Stimulated activated CD8-positive, alpha-beta memory T cell treated with anti-CD3 and anti-CD28 coated beads, Interleukin-2, amount 100 ng/mL, for 48 hours (primary cell): ENCODE measurements around the gene NCAM2.

Experiments used
- DNase-seq, 2 donors: peaks; one replicate each; pipeline ENCODE4 v3.0.0-alpha.2; 2020; ENCODE audit warnings: low read depth in 2 of 2

NCAM2 gene

GRCh38 chr21:21175798-21176334, 177.7 kb downstream of the NCAM2 start:
- no peak for DNase-seq

- no peak for DNase-seq
Measured at GRCh38 chr21:21177353-21177986, 179.3 kb downstream of the NCAM2 start.

DNA sequence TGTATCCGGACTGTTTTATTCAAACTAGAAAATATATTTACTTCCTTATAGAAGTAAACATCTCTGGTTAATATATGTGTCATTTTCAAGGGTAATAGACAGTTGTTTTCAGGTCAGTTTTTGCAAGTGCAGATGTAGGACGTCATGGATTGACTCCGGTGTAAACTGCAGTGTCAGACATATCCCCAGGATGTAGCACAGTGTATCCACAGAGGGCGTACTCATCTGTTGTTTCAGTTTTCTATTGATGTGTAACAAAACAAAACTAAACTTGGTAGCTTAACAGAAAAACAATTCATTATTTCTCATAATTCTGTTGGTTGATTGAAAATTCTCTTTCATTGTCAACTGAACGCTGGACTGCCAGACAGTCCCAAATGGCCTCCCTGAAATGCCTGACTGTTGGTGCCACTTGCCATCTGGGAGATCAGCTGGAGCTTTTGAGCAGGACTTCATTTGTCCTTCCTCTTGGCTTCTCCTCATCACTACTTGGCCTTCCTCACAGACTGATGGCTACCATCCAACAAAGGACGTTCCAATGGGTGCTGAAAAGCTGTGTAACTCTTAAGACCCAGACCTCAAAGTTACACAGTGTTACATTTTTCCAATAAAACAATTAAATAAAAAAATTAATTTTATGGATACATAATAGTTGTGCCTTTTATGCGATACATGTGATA, 181.6 kb downstream of the NCAM2 start:
- DNase-seq: no peak

- DNase-seq: no peak
Measured at GRCh38 chr21:21182401-21183010, 184.3 kb downstream of the NCAM2 start.

- DNase-seq: no peak
Measured at GRCh38 chr21:21183092-21183491, 184.9 kb downstream of the NCAM2 start.

DNA sequence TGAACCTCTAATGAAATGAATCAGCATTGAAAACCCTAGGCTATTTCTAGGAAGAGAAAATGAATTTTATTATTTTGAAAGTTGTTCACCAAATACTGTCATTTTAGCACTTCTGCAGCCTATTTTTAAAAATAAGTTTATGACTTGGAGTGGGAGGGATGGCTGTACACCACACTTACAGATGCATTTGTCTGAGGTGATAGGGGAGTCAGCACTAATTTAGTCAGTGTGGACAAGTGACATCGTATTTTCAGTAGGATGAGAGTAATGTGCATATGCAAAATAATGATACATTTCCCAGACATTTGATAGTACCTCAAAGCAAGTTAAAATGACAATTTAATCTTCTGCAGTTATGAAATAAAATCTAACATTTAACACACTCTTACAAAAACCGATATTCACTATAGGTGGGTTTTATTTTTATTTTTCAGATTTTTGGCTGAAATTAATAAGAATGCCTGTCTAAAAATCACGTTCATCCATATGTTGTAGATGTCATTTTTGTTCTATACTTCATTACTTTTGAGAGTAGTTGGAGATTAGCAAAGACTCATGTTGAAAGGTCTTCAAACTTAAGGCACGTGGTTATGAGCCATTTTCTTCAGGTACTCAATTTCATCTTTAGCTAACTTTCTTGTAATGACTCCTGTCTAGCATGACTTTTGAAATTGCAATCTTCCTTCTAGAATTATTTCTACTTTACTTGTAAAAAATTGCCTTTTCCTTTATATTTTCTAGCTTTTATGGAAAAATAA, 186.7 kb downstream of the NCAM2 start:
- DNase-seq: no peak

DNA sequence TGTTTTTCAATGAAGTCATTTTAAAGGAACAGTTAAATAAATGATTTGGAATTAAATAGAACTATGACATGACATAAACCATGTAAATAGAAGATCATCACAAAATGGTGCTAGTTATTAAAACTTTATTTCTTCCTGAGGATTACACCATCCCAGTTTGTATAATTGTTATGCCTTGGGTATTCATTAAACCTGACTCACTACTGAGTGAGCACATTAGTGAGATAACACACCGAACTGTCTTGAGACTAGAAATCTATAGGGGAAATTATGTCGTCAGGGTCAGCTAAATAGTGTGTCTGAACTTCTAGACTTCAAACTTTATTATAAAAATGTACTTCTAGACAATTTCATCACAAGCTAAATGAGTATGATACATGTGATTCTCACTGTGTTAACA, 189.4 kb downstream of the NCAM2 start:
- DNase-seq: no peak

- no peak for DNase-seq
Measured at GRCh38 chr21:21188513-21189195, 190.4 kb downstream of the NCAM2 start.

DNA sequence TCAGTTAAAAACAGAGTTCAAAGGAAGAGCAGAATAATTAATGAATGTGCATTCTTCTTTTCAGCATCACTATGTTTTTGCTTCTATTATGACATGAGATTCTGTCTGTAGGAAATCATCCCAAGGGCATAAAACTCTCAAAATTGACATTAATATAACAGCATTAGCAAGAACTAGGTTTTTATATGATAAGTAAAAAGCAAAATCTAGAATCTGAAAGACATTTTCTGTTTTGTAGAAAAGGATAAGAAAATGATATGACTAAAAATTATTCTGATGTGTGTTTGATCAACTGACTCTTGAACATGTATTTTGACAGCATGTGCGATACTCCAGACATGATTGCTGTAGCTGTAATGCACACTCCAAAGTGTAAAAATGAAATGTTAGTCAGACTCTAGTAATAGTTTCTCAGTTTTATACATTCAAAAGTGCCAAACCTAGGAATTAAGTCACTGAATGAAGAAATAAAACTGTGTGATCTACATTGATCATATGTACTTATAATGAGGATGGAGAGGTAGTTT, 197.3 kb downstream of the NCAM2 start:
- no peak for DNase-seq

DNA sequence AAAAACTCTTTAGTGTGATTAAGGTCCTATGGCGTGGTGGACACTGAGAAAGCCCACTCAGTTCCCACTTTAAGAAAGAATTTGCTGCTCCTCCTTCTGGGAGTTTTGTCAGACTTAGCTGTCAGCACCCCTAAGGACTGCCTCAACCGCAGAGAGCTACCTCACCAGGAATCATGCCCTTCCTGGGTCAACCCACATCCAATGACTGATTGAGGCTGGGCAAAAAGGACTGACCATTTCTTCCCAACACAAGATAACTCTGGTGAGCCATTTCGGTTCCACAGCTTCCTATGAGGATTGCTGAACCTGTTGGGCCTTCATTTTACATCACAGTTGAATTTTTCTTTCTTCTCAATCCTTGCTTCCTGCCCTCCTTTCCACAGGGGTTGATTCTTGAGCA, 197.9 kb downstream of the NCAM2 start:
- DNase-seq: no peak

GRCh38 chr21:21196848-21197247, 198.6 kb downstream of the NCAM2 start:
- no peak for DNase-seq

DNA sequence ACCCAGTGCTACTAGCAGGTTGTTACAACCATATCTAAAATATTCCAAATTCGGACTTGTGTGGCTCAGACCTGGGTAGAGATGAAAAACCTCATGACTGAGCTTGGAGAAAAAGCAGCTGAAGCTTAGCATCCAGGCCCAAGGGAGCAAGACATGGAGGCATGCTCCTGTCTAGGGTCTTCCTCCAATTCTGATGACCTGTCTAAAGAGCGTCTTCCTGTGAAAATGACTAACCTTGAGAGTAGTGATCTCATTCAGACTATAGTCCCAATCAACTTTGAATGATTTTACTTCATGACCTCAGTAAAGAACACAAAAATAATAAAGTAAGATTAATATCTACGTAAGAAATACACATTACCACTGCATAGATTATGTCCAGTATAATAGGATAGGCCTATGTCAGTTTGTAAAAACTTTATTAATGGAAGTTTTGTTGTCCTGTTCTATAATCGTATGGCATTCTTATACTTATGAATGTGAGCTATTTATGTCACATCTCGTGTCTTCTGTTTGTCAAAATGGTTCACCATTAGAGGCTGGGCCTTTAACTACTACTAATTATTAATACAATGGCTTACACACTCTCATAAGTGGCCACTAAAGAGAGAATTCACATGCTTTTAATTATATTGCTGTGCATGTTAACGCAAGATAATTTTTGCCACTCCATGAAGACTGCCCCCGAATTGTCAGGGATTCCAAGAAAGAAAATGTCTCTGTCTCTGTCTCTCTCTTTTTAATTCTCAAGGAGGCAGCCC, 201.3 kb downstream of the NCAM2 start:
- DNase-seq: no peak

GRCh38 chr21:21200103-21200938, 202.1 kb downstream of the NCAM2 start:
- DNase-seq: no peak

DNA sequence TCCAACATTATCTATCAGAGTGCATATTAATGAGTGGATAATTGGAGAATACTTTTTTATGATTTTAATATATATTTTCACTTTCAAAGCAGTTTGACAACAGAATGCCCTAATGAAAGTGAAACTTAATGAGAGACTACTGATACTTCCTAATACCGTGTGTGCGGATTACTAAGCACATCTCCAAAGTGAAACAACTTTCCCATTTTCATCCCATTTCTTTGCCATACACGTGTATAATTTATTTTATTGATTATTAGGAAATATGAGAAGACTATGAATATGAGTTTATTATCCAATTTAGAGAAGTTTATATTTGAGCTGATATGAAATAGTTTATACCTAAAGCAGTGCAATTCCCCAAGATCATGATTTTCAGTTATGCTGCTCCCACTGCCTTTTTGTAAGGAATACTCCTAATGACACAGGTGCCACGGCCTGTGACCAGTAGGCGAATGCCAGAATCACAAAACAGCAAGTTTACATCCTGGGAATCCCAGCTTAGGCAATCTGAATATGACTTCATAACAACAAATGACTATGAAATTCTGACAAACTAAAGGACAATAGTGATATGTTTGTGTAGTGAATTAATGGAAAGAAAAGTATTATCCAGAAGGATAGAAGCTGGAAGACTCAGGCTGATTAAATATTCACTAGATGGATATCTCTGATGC, 202.9 kb downstream of the NCAM2 start:
- no peak for DNase-seq

DNA sequence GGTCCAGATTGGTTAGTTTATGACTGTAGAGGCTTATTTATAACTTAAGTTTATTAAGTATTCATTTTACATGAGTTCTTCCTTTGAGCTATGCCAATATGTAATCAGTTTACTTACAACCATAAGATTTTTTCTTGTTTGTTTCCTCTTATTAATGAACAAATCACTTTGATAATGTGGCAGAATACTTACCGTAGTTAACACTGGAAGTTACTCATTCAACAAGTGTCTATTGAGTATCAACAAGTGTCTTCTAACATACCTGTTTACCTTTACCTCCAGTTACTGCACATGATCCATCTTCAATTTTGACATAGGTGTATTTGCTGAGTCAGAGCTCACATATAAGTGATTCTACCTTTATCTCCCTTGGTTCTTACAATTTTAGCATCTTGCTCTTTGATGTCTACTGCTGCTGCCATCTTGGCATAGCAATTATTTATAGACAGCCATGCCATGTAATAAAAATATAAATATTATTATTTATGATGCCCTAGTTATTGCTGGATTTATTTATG, 205.7 kb downstream of the NCAM2 start:
- DNase-seq: no peak

- no peak for DNase-seq
Measured at GRCh38 chr21:21204366-21204996, 206.3 kb downstream of the NCAM2 start.

DNA sequence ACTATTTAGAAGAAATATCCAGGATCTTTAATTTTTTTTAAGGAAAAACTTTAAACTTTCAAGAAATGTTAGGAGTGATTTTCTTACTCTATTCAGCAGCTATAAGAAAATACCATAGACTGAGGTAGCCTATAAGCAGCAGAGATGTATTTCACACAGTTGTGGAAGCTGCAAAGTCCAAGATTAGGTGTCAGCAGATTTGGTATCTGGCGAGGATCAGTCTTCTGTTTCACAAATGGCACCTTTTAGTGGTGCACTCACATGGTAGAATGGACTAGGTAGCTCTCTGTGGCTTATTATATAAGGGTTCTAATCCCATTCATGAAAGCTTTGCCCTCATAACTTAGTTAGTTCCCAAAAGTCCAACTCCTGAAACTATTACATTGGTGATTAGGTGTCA, 207.4 kb downstream of the NCAM2 start:
- no peak for DNase-seq

GRCh38 chr21:21210552-21210951, 212.3 kb downstream of the NCAM2 start:
- DNase-seq: no peak
